Fibroblast of skin of abdomen (primary cell): ENCODE data around the gene NPLOC4.
A peak's percentile ranks its signal among the peaks of the same experiment; 100 is the strongest.

Source experiments
- DNase-seq: peaks from one replicate; pipeline ENCODE4 v3.0.0-alpha.2; 2013

The NPLOC4 gene

GRCh38 chr17:81517339-81518112 lies 119.4 kb downstream of the NPLOC4 start:
- peak; percentile 43 for DNase-seq

- no peak for DNase-seq
Observed at GRCh38 chr17:81517009-81517338, 119.9 kb downstream of the NPLOC4 start.

DNA sequence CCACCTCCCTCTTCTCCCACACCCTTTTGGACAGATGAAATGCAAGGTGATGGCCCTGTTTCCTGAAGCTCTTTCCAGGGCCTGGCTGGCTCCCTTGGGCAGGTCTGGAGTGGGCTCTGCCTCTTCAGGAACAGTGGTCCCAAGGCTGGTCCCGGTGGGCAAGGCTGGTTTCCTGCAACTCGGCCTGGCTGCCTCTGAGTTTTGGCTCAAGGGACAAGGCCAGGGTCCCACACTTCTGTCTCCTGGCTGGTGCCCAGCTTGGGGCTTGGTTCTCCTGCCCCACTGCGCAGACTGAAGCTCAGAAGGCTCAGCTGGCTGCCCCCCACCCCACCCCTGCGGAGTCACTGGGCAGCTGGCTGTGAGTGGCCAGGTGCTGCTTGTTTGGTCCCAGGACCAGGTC lies 120.5 kb downstream of the NPLOC4 start:
- no peak for DNase-seq

DNA sequence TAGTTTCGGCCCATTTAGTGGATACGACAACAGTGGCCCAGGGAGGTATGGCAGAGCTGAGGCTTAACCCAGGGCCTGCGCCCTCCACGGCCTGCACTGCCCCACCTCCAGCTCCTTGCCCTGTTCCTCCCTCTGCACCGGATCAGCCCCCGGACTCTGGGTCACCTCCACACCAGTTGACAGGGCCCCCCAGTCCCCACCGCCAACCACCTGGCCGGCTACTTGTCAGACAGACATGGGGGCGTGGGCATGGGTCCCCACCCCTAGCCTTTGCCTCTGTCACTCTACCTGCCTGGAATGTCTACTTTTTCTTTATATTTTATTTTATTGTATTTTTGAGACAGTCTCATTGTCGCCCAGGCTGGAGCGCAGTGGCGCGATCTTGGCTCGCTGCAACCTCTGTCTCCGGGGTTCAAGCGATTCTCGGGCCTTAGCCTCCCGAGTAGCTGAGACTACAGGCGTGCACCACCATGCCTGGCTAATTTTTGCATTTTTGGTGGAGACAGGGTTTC lies 121.3 kb downstream of the NPLOC4 start:
- no peak for DNase-seq

DNA sequence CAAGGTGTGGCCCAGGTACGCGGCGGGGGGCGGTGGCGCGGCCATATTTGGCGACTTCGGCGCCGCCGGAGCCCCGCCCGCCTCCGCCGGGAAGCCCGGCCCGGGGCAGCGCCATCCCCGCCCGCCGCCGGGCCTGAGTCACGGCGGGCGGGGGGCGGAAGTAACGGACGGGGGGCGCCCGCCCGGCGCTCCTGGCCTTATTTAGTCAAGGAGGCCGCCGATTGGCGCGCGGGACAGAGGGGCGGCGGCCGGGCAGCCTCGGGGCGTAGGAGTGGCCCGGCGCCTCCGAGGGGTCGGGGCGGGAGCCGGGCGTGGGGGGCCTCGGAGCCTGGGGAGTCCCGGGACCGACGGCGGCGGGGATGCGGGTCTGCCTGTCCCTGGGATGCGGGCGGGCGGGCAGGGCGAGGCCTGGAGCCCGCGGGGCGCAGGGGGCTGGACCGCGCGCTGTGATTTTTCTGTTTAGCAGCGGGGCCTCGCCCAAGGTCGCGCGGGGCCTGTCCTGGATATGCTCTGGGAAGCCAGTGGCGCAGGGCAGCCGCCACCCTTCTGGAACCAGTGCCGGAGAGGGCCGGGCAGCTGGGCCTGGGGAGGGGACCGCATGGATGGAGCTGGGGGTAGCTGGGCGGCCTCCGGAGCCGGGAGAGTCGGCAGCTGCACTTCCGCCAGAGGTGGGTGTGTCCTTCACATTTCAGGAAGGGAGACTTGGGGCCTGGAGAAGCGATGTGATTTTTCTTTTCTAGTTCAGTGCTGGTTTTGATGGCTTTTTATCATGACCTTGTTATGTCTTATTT lies 122.0 kb downstream of the NPLOC4 start:
- DNase-seq = peak; percentile 95

- DNase-seq = no peak
Observed at GRCh38 chr17:81514489-81514738, 122.5 kb downstream of the NPLOC4 start.

- peak; percentile 79 for DNase-seq
Observed at GRCh38 chr17:81513753-81514488, 123.0 kb downstream of the NPLOC4 start.

GRCh38 chr17:81513372-81513752 lies 123.5 kb downstream of the NPLOC4 start:
- peak; percentile 73 for DNase-seq

- DNase-seq = peak; percentile 96
Observed at GRCh38 chr17:81512562-81513371, 124.1 kb downstream of the NPLOC4 start, which contains the start of gene ACTG1. Gene ACTG1, minus strand, starts transcription at chr17:81512799. Its CDS starts 445 bp downstream, at chr17:81512354.

- no peak for DNase-seq
Observed at GRCh38 chr17:81511804-81512561, 124.9 kb downstream of the NPLOC4 start.

- peak; percentile 56 for DNase-seq
Observed at GRCh38 chr17:81511554-81511803, 125.4 kb downstream of the NPLOC4 start.

GRCh38 chr17:81510785-81511553 lies 125.9 kb downstream of the NPLOC4 start:
- DNase-seq = peak; percentile 40

DNA sequence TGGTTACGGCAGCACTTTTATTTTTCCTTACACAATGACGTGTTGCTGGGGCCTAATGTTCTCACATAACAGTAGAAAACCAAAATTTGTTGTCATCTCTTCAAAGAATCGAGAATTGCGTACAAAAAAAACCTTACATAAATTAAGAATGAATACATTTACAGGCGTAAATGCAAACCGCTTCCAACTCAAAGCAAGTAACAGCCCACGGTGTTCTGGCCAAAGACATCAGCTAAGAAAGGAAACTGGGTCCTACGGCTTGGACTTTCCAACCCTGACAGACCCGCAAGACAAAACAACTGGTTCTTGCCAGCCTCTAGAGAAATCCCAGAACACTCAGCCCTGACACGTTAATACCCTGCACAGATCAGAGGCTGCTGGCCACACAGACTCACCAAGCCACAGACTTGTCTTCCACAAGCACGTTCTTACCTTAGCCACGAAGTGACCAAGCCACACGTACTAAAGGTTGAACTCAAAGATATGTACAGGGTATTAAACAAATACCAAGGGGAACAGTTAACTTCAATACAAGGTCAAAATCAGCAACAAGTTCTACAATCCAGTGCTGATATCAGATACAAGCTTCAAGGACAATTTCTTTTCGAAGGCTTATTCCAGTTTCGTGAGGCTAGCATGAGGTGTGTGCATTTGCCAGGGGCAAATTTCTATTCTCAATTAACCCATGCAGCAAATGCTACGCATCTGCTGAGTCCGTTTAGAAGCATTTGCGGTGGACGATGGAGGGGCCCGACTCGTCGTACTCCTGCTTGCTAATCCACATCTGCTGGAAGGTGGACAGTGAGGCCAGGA lies 126.7 kb downstream of the NPLOC4 start:
- DNase-seq = no peak

GRCh38 chr17:81509207-81509971 lies 127.5 kb downstream of the NPLOC4 start:
- no peak for DNase-seq

- peak; percentile 62 for DNase-seq
Observed at GRCh38 chr17:81508639-81509206, 128.2 kb downstream of the NPLOC4 start.
